GM12872 (cell line): ENCODE results near the gene USP7.

ENCODE experiments used
- CTCF ChIP-seq: IDR thresholded peaks from 3 replicates; pipeline ENCODE4 v1.5.1; 2011; ENCODE audit warnings: low read depth, mild to moderate bottlenecking, low read length, moderate library complexity; ENCODE audit not compliant: insufficient read depth

Gene USP7

GRCh38 chr16:8934601-8935000 lies 29.1 kb downstream of the USP7 start:
- no peak for TF ChIP-seq CTCF

- no peak for TF ChIP-seq CTCF
These were observed 31.8 kb downstream of the USP7 start for GRCh38 chr16:8931859-8932258.

GRCh38 chr16:8929086-8929748 lies 34.5 kb downstream of the USP7 start:
- no peak for TF ChIP-seq CTCF

- TF ChIP-seq CTCF: no peak
These were observed 35.2 kb downstream of the USP7 start for GRCh38 chr16:8928467-8928957.

GRCh38 chr16:8926827-8927226 lies 36.9 kb downstream of the USP7 start:
- TF ChIP-seq CTCF: no peak

- TF ChIP-seq CTCF: no peak
These were observed 38.3 kb downstream of the USP7 start for GRCh38 chr16:8925455-8925854.

- no peak for TF ChIP-seq CTCF
These were observed 39.5 kb downstream of the USP7 start for GRCh38 chr16:8924214-8924613.
